Hepatocyte (in vitro differentiated cells): ENCODE results near the gene NELL2.

Experiments
- EZH2 ChIP-seq: fragments of 200-600 bp; sonication (generic); IDR thresholded peaks from 2 replicates; pipeline ENCODE4 v1.6.1; 2016; ENCODE audit warnings: antibody characterized with exemption, mild to moderate bottlenecking, borderline replicate concordance
- TF ChIP-seq, protein P1 (sequence below): fragments of 200-600 bp; sonication (generic); IDR thresholded peaks from 2 replicates; pipeline ENCODE4 v1.5.1; 2016; ENCODE audit warnings: antibody characterized with exemption, mild to moderate bottlenecking; ENCODE audit not compliant: poor library complexity

GRCh38 chr12:44851586-44851985 is 24.5 kb downstream of the NELL2 start:
- no peak for TF ChIP-seq EZH2
- TF ChIP-seq, protein P1, sequence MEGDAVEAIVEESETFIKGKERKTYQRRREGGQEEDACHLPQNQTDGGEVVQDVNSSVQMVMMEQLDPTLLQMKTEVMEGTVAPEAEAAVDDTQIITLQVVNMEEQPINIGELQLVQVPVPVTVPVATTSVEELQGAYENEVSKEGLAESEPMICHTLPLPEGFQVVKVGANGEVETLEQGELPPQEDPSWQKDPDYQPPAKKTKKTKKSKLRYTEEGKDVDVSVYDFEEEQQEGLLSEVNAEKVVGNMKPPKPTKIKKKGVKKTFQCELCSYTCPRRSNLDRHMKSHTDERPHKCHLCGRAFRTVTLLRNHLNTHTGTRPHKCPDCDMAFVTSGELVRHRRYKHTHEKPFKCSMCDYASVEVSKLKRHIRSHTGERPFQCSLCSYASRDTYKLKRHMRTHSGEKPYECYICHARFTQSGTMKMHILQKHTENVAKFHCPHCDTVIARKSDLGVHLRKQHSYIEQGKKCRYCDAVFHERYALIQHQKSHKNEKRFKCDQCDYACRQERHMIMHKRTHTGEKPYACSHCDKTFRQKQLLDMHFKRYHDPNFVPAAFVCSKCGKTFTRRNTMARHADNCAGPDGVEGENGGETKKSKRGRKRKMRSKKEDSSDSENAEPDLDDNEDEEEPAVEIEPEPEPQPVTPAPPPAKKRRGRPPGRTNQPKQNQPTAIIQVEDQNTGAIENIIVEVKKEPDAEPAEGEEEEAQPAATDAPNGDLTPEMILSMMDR = no peak
